Activated CD4-positive, alpha-beta T cell treated with anti-CD3 and anti-CD28 coated beads, Interleukin-10, Interleukin-2, amounts not matched to agents 100 ng/mL and 50 ng/mL, durations not matched to agents 16 hours and 8 hours (primary cell): ENCODE results near the gene PDIA2.
"Not testable (repeated sequence)": the region's sequence is repeated elsewhere in the genome, so short reads cannot be mapped to it uniquely, and the experiment has no call there.

Experiments used
- DNase-seq: peaks from one replicate; pipeline ENCODE4 v3.0.0-alpha.2; 2020

Gene PDIA2

DNA sequence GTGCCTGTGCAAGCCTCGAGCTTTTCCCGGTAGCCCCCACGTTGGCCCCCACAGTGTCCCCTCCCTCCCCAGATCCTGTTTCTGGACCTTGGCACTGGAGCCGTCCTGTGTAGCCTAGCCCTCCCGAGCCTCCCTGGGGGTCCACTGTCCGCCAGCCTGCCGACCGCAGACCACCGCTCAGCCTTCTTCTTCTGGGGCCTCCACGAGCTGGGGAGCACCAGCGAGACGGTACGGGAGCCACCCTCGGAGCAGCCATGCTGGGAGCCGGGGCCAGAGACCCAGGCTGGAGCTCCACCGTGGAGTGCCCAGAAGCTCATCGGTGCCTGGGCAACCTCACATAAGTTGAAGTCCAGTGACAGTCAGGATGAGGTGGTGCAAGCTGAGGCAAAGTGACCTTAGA is 19.0 kb upstream of the PDIA2 start:
- no peak for DNase-seq

DNA sequence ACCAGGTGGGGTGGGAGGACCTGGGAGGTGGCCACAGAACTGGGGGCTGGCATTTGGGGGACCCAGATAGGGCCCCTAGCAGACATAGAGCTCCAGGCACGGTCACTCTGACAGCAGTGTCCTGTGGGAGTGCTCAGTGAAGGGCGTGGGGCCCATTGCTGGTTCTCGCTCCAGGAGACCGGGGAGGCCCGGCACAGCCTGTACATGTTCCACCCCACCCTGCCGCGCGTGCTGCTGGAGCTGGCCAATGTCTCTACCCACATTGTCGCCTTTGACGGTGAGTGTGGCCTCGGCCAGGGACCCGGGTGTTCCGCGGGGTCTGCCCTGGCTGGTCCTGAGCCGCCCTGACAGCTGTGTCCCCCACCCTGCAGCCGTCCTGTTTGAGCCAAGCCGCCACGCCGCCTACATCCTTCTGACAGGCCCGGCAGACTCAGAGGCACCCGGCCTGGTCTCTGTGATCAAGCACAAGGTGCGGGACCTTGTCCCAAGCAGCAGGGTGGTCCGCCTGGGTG is 18.5 kb upstream of the PDIA2 start:
- DNase-seq: no peak

DNA sequence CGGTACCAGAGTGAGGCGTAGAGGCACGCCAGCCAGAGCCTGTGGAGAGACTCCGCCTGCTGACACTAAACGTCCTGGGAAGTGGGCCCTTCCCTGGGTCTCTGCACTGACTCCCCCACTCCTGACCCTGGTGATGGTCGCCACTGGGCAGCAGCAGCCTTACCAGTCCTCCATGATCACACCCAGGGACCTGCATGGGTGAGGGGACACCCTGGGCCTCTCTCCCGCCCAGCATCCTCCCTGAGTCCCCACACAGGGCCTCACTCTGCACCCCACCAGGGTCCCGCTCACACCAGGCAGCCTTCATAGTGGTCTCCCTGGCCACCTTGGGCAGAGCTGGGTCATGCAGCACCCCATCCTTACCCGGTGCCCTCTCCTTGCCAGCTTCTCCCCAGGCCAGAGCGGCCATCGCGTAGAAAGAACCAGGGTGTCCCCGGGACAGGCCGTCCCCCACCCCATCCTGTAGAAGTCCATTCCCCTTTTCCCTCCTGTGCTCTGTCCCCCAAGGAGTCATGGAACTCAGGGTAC is 17.9 kb upstream of the PDIA2 start:
- DNase-seq: no peak

DNA sequence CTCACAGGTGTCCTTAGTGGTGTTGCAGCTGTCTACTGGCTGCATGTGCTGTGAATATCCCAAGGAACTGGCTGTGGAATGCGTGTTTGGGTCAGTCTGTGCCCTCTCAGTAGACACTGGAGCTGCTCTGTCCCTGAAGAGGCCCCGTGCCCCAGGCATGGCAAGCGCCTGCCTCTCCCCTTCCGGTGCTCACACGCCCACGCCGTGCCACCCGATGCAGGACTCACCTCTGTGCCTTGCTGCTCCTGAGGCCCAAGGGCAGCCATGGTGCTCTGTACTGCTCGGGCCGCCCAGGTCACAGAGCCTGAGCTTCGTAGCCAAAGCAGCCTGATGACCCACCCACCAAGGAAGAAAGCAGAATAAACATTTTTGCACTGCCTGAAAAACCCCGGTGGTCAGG is 17.3 kb upstream of the PDIA2 start:
- no peak for DNase-seq

DNA sequence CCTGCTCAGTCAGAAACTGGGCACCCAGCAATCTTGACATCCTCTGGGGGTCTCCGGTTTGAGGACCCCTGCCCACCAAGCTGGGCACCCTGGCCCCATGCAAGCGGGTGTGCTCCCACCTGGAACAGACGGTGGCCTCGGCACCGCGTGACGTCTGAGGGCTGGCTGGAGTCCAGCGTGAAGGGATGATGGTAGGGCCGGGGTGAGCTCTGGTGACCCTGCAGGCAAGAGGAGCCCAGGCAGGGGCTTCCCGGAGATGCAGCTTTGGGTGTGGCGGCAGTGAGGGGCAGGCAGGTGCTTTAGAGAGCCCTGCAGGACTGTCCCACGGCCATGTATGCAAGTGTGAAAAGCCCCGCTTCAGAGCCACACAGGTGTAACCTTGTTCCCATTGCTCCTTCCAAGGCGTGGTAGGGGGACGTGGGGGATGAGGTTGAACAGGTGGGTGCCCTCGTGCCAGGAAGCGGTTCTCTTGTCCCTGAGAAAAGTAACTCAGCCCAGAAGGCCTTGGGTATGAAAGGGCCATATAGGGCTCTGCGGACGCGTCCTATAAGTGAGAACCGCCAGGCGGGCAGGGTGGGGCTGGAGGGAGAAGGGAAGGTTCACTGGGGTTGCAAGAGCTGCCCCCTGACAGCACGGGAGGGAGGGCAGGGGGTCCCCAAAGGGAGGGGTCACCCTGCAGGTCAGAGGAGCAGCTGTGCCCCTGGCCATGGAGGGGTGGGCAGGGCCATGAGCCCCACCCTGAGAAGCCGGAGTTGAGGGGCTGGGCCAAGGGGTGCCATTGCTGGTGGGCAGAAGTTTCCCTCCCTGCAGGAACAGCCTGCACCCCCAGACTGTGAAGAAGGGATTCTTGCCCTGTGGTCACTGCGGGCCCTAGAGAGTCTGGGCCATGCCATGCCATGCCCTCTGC is 16.5 kb upstream of the PDIA2 start:
- no peak for DNase-seq

DNA sequence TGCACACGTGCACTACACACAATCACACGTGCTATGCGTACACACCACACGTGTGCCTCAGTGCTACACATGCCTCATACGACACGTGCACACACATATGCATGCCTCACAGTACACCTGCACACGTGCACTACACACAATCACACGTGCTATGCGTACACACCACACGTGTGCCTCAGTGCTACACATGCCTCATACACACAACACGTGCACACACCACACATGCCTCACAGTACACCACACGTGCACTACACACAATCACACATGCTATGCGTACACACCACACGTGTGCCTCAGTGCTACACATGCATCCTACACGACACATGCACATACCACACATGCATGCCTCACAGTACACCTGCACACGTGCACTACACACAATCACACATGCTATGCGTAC is 15.4 kb upstream of the PDIA2 start:
- not testable (repeated sequence) for DNase-seq

DNA sequence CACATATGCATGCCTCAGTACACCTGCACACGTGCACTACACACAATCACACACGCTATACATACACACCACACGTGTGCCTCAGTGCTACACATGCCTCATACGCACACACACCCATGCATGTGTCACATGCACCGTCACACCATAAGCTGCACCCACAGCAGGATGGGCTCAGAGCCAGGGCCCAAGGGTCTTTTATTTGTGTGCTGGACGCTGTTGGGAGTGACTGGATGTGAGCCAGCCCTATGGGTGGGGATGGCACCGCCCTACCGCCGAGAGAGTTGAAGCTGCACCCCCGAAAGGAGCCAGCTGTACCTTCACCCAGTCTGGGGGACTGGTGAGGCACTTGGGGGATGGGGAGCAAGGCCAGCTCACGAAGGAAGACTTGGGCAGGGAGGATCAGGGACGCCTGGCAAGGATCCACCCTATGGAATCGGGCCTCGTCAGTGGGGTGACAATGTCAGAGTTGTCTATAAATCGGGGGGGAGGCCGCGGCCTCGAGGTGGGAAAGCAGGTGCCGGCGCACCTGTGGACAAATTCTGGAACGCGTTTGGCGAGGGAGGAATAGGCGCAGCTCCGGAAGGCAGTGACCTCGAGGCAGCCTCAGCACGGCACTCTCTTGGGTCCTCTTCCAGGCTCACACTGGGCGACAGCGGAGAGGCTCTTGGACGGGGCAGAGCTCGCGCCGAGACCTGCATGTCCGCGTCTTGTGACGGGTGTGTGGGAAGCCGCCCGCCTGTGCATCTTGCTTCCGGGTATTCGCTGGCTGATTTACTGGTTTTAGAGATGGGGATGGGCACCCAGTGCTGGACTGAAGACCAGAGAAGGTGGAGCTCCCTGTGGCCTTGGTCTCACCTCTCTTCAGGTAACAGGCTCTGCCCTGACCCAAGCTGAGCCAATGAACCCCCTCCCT is 14.6 kb upstream of the PDIA2 start:
- no peak for DNase-seq

DNA sequence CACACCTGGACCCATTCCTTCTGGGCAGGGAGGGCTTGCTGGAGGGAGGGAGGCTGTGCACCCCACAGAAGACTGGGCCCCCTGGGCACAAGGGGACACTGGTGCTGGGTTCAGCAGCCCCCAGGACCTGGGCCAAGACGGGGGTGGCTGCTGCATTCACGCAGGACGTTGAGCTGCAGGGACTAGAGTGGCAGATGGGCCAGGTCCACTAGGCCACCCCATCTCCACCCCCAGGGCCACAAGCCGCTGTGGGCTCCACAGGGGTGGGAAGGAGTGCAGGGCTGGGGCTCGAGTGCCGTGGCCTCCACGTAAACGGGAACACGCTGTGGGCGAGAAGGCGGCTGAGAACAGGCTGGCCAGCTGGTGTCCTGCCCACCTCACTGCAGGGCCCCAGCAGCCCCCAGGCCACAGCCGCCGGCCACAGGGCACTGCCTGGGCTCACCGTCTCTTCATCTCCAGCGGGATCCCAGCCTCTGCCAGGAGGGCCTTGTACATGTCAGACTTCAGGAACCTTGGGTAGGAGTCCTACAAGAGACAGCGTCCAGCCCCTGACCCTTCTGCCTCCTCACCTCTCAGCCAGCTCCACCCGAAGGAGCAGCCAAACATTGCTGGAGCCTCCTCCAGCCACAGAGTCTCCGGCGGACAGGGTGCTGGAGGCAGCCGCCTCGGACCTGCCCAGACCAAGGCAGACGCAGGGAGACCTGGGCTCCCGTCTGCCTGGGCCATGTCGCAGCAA is 13.7 kb upstream of the PDIA2 start:
- DNase-seq: no peak

DNA sequence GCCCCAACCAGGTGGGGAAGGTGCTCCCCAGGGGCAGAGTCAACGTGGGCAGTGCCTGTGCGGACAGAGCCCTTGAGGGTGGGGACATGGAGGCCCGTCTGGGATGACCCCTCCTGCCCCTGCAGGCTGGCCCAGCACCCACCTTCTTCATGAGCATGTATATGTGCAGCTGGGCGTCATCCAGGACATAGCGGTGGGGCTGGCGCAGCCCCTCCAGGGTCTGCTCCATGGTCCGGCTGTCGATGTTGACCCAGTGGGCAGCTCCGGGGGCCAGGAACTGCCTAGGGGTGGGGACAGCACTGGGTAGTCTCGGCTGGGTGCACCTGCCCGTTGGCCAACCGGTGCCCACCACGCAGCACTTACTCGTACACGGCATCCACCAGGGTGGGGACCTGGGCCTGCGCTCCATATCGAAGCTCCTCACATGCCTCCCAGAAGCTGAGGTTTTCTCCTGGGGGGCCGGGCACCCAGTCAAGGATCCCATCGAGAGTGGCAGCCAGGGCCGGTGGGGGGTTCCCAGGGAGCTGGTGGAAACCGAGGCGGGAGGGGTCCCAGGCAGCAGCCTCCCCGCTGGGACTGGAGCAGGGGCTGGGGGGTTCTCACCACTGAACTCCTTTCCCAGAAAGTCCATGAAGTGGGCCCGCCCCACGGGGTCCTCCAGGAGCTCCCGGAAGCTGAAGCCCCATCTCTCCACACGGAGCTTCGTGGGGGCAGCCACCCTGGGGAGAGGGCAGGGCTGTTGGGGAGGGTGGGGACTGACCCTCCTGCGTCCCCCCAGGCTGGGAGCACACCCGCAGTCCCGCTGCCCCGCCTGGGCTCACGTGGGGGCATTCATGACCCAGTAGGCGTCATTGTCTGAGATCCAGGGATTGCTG is 12.3 kb upstream of the PDIA2 start:
- DNase-seq: no peak

DNA sequence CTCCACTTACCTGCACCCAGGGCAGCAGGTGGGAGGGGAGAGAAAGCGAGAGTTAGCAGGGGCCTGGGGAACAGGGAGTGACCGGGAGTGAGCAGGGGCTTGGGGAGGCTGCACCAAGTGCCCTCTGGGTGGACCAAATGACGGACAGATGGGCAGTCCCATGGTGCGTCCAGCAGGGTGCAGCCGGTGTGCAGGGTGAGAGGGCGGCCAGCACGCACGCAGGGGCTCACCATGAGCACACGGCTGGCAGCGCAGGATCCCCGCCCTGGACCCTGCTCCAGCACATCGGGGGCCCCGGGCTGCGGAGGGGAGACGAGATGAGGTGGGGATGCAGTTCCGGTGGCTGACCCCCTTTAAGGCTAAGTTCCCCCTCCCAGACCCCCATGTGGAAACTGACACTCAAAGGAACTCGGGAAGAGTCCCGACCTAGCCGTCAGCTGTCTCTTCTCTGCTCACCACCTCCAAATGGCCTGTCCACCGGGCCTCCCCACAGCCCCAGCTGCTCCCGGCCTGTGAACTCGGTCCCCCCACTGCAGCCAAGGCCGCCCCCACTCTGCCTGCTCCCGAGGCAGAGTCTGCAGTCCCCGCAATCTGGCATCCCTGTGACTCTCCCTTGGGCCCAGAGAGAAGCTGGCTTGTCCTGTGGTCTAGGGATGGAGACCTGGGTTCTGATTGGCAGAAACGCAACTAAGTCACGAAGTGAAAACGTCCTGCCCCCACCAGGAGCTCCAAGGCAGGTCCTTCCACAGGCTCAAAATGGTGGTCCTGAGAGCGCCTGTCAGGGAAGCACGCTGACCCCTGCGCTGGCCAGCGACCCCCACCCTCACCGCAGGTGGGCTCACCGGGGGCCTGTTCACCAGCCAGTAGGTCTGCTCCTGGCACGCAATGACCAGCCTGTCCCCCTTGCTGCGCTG is 10.1 kb upstream of the PDIA2 start:
- DNase-seq: no peak

DNA sequence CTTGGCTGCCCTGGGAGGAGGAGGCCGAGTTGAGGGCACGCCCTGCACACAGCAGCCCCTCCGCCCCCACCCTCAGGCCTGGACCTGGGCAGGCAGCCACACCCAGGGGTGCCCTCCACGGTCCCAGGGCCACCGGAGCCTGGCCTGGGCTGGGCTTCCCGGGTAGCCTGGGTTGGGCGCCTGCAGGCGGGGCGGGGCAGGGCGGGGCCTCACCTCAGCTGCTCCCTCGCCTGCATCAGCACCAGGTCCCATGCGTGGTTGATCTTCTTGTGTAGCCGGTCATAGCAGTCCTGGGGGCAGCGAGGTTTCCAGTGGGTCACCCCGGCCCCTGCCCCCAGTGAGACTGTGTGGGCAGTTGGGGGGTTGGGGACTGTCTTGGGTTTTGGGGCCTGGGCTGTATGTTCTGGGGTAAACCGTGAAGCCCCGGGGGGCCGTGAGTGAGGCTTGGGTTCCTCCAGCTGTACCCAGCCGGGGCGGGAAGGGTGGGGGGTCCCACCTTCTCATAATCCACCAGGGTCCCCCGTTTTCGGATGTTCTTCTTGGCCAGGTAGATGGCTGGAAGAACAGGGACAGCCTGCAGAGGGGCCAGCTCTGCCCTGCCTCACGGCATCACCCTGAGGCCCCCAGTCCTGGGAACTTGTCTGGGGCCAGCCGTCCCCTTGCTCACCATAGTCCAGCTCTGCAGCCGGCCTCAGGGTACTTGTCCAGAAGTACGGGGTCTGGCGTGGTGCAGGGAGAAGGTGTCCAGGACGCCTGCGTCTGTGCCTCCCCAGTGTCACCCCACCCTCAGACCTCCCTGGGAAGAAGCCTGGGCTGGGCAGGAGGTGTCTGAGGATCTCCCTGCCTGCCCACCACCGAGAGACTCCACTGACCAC is 9.2 kb upstream of the PDIA2 start:
- no peak for DNase-seq

DNA sequence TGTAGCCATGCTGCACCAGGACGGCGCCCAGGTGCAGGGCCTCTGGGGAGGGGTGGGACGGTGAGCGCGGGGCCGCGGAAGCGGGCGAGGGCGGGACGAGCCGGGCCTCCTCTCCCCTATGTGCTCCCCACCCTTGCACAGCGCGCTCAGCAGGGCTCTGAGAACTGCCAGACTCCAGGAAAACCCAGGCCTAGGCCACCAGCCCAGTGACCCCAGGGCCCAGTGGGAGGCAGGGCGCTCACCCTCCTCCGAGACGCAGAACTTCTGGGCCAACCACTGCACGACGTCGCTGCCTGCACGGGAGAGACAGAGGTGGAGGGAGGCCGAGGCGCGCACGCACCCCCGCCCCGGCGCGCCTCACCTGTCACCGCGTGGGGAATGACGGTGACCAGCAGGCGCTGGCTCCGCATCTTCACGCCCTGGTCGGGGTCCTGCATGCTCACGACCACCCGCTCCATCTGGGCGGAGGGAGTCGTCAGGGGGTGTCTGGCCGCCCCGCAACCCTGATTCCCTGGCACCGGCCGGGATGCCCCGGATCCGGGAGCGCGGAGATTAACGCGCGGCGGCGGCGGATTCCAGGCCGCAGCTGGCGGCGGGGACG is 7.8 kb upstream of the PDIA2 start:
- peak; percentile 8 for DNase-seq

DNA sequence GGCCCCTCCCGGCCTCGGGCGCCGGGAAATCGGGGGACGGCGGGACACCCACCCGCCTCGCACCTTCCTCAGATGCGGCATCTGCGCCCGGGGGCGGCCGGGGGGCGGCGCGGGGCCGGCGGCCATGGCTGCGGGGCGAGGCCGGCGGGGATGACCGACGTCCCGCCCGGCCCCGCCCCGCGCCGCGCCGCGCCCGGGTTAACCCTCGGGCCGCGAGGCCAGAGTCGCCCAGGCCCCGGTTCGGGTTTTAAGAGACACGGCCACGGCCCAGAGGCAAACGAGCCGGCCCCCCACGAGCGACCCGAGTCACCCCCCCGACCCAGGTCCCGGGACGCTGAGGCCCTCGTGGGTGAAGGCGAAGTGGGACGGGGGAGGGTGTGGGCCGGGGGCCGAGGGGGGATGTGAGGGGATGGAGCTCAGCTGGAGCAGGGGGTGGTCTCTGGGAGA is 7.2 kb upstream of the PDIA2 start, which contains the start of gene RGS11:
Gene RGS11 (minus strand): TSS at position 159 of the 447 bp plus-strand sequence. CDS start 33 bp downstream, at position 126.
- no peak for DNase-seq

DNA sequence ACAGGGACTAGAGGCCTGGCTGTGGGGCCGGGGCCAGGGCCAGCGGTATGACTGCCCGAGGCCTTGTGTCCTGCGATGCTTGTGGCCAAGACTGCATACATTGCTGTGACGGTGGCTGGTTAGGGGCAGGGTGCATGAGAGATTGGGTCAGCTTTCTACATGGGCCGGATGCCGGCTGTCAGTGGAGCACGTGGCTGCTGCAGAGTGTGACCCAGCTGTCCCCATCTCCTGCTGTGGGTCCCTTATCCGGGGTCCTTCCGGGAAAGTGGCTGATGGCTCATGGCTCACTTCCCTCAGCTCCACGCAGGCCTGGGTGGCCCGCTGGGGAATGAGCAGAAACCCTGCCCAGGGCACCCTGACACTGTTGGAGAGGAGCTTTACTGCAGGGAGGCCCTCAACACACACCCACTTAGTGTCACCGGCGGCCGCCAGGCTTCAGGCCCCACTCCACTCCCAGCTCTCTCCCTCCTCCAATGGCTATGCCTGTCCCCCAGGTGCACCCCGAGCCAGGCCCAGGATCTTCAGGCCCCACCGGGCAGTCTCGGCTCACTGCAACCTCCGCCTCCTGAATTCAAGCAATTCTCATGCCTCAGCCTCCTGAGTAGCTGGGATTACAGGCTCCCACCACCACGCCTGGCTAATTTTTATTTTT is 6.4 kb upstream of the PDIA2 start:
- no peak for DNase-seq

DNA sequence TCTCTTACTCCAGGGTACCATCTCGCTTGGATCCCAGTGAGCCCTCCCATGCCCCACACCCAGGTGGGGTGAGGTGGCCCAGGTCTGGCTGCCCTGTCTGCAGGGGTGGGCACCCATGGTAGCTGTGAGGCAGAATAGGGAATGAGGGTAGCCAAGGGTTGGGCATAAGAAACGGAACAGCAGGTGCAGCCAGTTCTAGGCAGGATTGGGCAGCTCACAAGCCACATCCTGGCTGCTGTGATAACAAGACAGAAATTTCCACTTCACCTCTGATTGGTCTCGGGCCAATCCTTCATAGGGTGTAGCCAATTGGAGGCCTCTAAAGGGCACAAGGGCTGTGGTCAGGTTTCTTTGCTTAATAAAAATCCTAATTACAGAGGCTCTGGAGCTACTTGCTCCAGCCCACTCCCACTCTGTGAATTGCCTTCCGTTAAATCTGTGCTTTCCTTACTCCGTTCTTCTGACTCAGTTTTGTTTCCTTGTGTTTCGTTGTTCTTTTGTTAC is 4.0 kb upstream of the PDIA2 start:
- peak; percentile 55 for DNase-seq

DNA sequence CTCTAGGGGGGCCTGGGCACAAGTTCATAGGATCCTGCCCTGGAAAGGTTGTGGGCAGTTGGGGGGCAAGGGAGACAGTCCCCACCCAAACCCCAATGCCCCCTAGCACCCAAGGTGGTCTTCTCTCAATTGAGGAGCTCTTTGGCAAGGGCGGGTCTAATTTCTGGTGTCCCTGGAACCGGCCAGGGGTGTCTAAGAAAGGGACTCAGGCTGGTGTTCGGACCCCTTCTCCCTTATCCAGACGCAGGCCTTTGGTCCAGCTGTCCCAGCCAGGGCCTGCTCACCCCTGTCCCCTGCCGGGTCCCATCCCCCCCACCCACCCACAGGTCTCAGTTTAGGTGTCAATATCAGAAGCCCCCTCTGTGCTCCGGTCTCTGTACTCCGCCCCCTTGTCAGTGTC is 3.4 kb upstream of the PDIA2 start:
- no peak for DNase-seq

DNA sequence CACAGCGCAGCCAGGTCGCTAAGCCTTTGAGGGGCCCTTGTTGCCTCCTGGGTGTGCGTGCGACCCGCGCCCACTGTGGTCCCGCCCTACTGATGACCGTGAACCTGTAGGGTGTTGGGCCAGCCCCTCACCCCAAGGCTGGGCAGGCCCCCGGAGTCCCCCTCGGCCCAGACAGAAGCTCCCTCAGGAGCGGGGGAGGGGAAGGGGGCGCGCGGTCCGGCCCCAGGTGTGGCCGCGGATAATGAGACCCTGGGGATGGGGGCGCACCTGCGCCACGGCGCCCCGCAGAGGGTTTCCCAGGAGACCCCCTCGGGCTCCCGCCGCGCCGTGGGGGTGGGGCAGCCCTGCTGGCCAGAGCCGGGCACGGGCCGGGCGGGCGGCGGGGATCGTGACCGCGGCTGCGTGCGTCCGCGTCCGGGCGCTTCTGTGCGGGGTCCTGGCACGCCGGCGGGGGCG is 2.9 kb upstream of the PDIA2 start:
- DNase-seq: no peak

DNA sequence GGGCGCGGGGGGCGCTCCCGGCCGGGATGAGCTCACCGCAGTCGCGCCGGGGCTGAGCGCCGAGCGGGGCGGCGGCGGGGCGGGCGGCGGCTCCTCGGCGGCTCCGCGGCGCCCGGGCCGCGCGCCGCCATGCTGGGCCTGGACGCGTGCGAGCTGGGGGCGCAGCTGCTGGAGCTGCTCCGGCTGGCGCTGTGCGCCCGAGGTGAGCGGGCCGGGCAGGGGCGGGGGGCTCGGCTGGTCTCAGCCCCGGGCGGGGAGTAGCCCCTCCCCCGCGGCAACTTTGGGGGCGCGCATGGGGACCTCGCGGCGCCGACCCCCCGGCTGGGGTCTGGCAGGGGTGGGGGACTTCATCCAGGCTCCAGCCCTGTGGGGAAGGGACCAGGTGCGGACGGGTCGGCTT is 2.4 kb upstream of the PDIA2 start, which contains the start of gene ARHGDIG:
Gene ARHGDIG (plus strand): TSS at position 40 of the 400 bp plus-strand sequence. CDS start 90 bp downstream, at position 130.
- DNase-seq: no peak
